ENCODE results near the gene FOXG1.

FOXG1 gene

GRCh38 chr14:28770630-28771029 lies 4.0 kb downstream of the FOXG1 start:
- Histone ChIP-seq H3K9ac (ENCODE audit: insufficient read length) (no peak overlapping the region), H3K27ac (no peak overlapping the region), H3K4me3 (no peak overlapping the region), H3K9me3 (ENCODE audit: low read depth, low read length) (no peaks in the 10 kb centered on the region), H3K36me3 (ENCODE audit: insufficient read depth, low read length) (no peaks in the 10 kb centered on the region)
- DNase-seq (ENCODE audit: low read depth, low spot score), result no peak
- no peak for TF ChIP-seq EZH2 (IDR thresholded peaks at IDR 0.05)
- TF ChIP-seq POLR2AphosphoS5 (IDR thresholded peaks at IDR 0.05; ENCODE audit: borderline replicate concordance, low read depth, low read length), result no peak
- no peak for TF ChIP-seq FOXP2 (optimal IDR thresholded peaks at IDR 0.05; ENCODE audit: control extremely low read depth, extremely low read length, insufficient read depth)

- Histone ChIP-seq H3K9ac (ENCODE audit: insufficient read length) (no peak overlapping the region), H3K27ac (no peak overlapping the region), H3K4me3 (no peak overlapping the region), H3K36me3 (ENCODE audit: insufficient read depth, low read length) (no peaks in the 10 kb centered on the region), H3K9me3 (ENCODE audit: low read depth, low read length) (no peaks in the 10 kb centered on the region)
- no peak for DNase-seq (ENCODE audit: low read depth, low spot score)
- TF ChIP-seq EZH2 (IDR thresholded peaks at IDR 0.05) (no peak), FOXP2 (optimal IDR thresholded peaks at IDR 0.05; ENCODE audit: control extremely low read depth, extremely low read length, insufficient read depth) (no peak), POLR2AphosphoS5 (IDR thresholded peaks at IDR 0.05; ENCODE audit: borderline replicate concordance, low read depth, low read length) (no peak)
These were observed 4.6 kb downstream of the FOXG1 start for GRCh38 chr14:28771168-28771567.

- H3K9me3 ChIP-seq (ENCODE audit: low read depth, low read length), result no peaks in the 10 kb centered on the region
- H3K9ac ChIP-seq (ENCODE audit: insufficient read length), result no peak overlapping the region
- H3K4me3 ChIP-seq, result no peak overlapping the region
- H3K27ac ChIP-seq, result no peak overlapping the region
- TF ChIP-seq EZH2 (IDR thresholded peaks at IDR 0.05) (no peak), FOXP2 (optimal IDR thresholded peaks at IDR 0.05; ENCODE audit: control extremely low read depth, extremely low read length, insufficient read depth) (no peak), POLR2AphosphoS5 (IDR thresholded peaks at IDR 0.05; ENCODE audit: borderline replicate concordance, low read depth, low read length) (no peak)
- DNase-seq (ENCODE audit: low read depth, low spot score), result no peak
- no peaks in the 10 kb centered on the region for H3K36me3 ChIP-seq (ENCODE audit: insufficient read depth, low read length)
These were observed 6.0 kb downstream of the FOXG1 start for GRCh38 chr14:28772613-28773012.

GRCh38 chr14:28773176-28773575 lies 6.6 kb downstream of the FOXG1 start:
- Histone ChIP-seq H3K9ac (ENCODE audit: insufficient read length) (no peak overlapping the region), H3K36me3 (ENCODE audit: insufficient read depth, low read length) (no peaks in the 10 kb centered on the region), H3K9me3 (ENCODE audit: low read depth, low read length) (no peaks in the 10 kb centered on the region), H3K27ac (no peak overlapping the region), H3K4me3 (no peak overlapping the region; the same call in 1 of the 2 replicates)
- TF ChIP-seq EZH2 (IDR thresholded peaks at IDR 0.05) (no peak), FOXP2 (optimal IDR thresholded peaks at IDR 0.05; ENCODE audit: control extremely low read depth, extremely low read length, insufficient read depth) (no peak), POLR2AphosphoS5 (IDR thresholded peaks at IDR 0.05; ENCODE audit: borderline replicate concordance, low read depth, low read length) (no peak)
- no peak for DNase-seq (ENCODE audit: low read depth, low spot score)

- H3K9ac ChIP-seq (ENCODE audit: insufficient read length), result no peak overlapping the region
- H3K27ac ChIP-seq, result no peak overlapping the region
- TF ChIP-seq POLR2AphosphoS5 (IDR thresholded peaks at IDR 0.05; ENCODE audit: borderline replicate concordance, low read depth, low read length) (no peak), EZH2 (IDR thresholded peaks at IDR 0.05) (peak; percentile 24), FOXP2 (optimal IDR thresholded peaks at IDR 0.05; ENCODE audit: control extremely low read depth, extremely low read length, insufficient read depth) (no peak)
- H3K36me3 ChIP-seq (ENCODE audit: insufficient read depth, low read length), result no peaks in the 10 kb centered on the region
- H3K4me3 ChIP-seq, result peak overlapping the region; percentile 52
- DNase-seq (ENCODE audit: low read depth, low spot score), result no peak
- H3K9me3 ChIP-seq (ENCODE audit: low read depth, low read length), result no peaks in the 10 kb centered on the region
These were observed 7.5 kb downstream of the FOXG1 start for GRCh38 chr14:28773861-28774691.

GRCh38 chr14:28774764-28775735 lies 8.5 kb downstream of the FOXG1 start:
- no peaks in the 10 kb centered on the region for H3K36me3 ChIP-seq (ENCODE audit: insufficient read depth, low read length)
- H3K4me3 ChIP-seq, result no peak overlapping the region
- TF ChIP-seq EZH2 (IDR thresholded peaks at IDR 0.05) (peak; percentile 1), POLR2AphosphoS5 (IDR thresholded peaks at IDR 0.05; ENCODE audit: borderline replicate concordance, low read depth, low read length) (no peak)
- no peak overlapping the region for H3K9ac ChIP-seq (ENCODE audit: insufficient read length)
- DNase-seq (ENCODE audit: low read depth, low spot score), result no peak
- no peak overlapping the region for H3K27ac ChIP-seq
- no peaks in the 10 kb centered on the region for H3K9me3 ChIP-seq (ENCODE audit: low read depth, low read length)

GRCh38 chr14:28776482-28777266 lies 10.1 kb downstream of the FOXG1 start:
- TF ChIP-seq EZH2 (IDR thresholded peaks at IDR 0.05), result no peak
- TF ChIP-seq POLR2AphosphoS5 (IDR thresholded peaks at IDR 0.05; ENCODE audit: borderline replicate concordance, low read depth, low read length), result no peak
- no peak for TF ChIP-seq FOXP2 (optimal IDR thresholded peaks at IDR 0.05; ENCODE audit: control extremely low read depth, extremely low read length, insufficient read depth)
- Histone ChIP-seq H3K4me3 (no peak overlapping the region), H3K9me3 (ENCODE audit: low read depth, low read length) (no peaks in the 10 kb centered on the region), H3K36me3 (ENCODE audit: insufficient read depth, low read length) (no peaks in the 10 kb centered on the region), H3K27ac (no peak overlapping the region), H3K9ac (ENCODE audit: insufficient read length) (no peak overlapping the region)
- no peak for DNase-seq (ENCODE audit: low read depth, low spot score)
